ENCODE measurements around the gene CLIP1.

CLIP1 gene

GRCh38 chr12:122354958-122355641 lies 67.4 kb downstream of the CLIP1 start:
- DNase-seq: no peak

- DNase-seq: no peak
These were observed 70.1 kb downstream of the CLIP1 start for GRCh38 chr12:122352394-122352793.

- DNase-seq: no peak
These were observed 72.2 kb downstream of the CLIP1 start for GRCh38 chr12:122350141-122350848.

GRCh38 chr12:122349078-122349477 lies 73.4 kb downstream of the CLIP1 start:
- DNase-seq: no peak

GRCh38 chr12:122348505-122348904 lies 74.0 kb downstream of the CLIP1 start:
- no peak for DNase-seq

GRCh38 chr12:122346054-122346453 lies 76.4 kb downstream of the CLIP1 start:
- DNase-seq: no peak

- no peak for DNase-seq
These were observed 77.4 kb downstream of the CLIP1 start for GRCh38 chr12:122345042-122345441.

- peak; percentile 29 to 45 for DNase-seq
These were observed 86.2 kb downstream of the CLIP1 start for GRCh38 chr12:122336015-122336946.

- DNase-seq: no peak
These were observed 89.1 kb downstream of the CLIP1 start for GRCh38 chr12:122333142-122334087.

- DNase-seq: no peak
These were observed 94.7 kb downstream of the CLIP1 start for GRCh38 chr12:122327494-122328385.

GRCh38 chr12:122327014-122327413 lies 95.5 kb downstream of the CLIP1 start:
- no peak for DNase-seq

GRCh38 chr12:122326586-122326985 lies 95.9 kb downstream of the CLIP1 start:
- no peak for DNase-seq

GRCh38 chr12:122323311-122324019 lies 99.0 kb downstream of the CLIP1 start:
- DNase-seq: no peak

GRCh38 chr12:122322501-122322900 lies 100.0 kb downstream of the CLIP1 start:
- no peak for DNase-seq

- no peak for DNase-seq
These were observed 103.6 kb downstream of the CLIP1 start for GRCh38 chr12:122318607-122319605.

- no peak for DNase-seq
These were observed 109.5 kb downstream of the CLIP1 start for GRCh38 chr12:122312926-122313325.

- no peak for DNase-seq
These were observed 110.8 kb downstream of the CLIP1 start for GRCh38 chr12:122311696-122312095.

- no peak for DNase-seq
These were observed 111.7 kb downstream of the CLIP1 start for GRCh38 chr12:122310626-122311333.
